OCI-LY3 (cell line): ENCODE data around the gene S1PR5.

Source experiments
- H2AFZ ChIP-seq: fragments of 200-600, 300-600 bp; shearing (Covaris generic); 2 replicates; pipeline ENCODE4 v1.6.0; 2014; ENCODE audit warnings: antibody characterized with exemption, low read depth, low read length
- H3K27ac ChIP-seq: fragments of 200-600, 300-600 bp; sonication (generic); 2 replicates; pipeline ENCODE4 v1.5.1; 2014; ENCODE audit warnings: mild to moderate bottlenecking, low read length, moderate library complexity, mixed read lengths
- H3K27me3 ChIP-seq: fragments of 200-600, 300-600 bp; sonication (generic); 2 replicates; pipeline ENCODE4 v1.6.1; 2014; ENCODE audit warnings: low read depth, low read length, mixed read lengths
- H3K36me3 ChIP-seq: fragments of 200-600, 300-600 bp; sonication (generic); replicated peaks from 2 replicates; pipeline ENCODE3; 2014; ENCODE audit warnings: low read depth, low read length, mixed read lengths
- H3K4me1 ChIP-seq: fragments of 300-600, 200-600 bp; sonication (generic); 2 replicates; pipeline ENCODE4 v1.6.1; 2014; ENCODE audit warnings: low read length, mixed read lengths
- H3K4me2 ChIP-seq: fragments of 200-600, 300-600 bp; sonication (generic); 2 replicates; pipeline ENCODE4 v1.6.1; 2014; ENCODE audit warnings: low read length, mixed read lengths
- H3K4me3 ChIP-seq: fragments of 300-600, 200-600 bp; sonication (generic); 2 replicates; pipeline ENCODE4 v1.5.1; 2014; ENCODE audit warnings: antibody characterized with exemption, mild to moderate bottlenecking, low read length, moderate library complexity
- H3K79me2 ChIP-seq: fragments of 300-600, 200-600 bp; shearing (Covaris generic); 2 replicates; pipeline ENCODE4 v1.6.1; 2014; ENCODE audit warnings: mild to moderate bottlenecking, low read length, mixed read lengths
- H3K9ac ChIP-seq: fragments of 300-600, 200-600 bp; shearing (Covaris generic); 2 replicates; pipeline ENCODE4 v1.6.0; 2014; ENCODE audit warnings: mild to moderate bottlenecking, low read length, moderate library complexity
- H3K9me3 ChIP-seq: fragments of 200-600, 300-600 bp; shearing (Covaris generic); 2 replicates; pipeline ENCODE4 v1.6.1; 2014; ENCODE audit warnings: low read length, mixed read lengths; ENCODE audit not compliant: insufficient read depth
- H4K20me1 ChIP-seq: fragments of 200-600, 300-600 bp; sonication (generic); 2 replicates; pipeline ENCODE4 v1.6.1; 2016; ENCODE audit warnings: low read length, mixed read lengths; ENCODE audit not compliant: insufficient read depth
- EZH2phosphoT487 ChIP-seq: fragments of 200-600 bp; shearing (Covaris generic); IDR thresholded peaks from 2 replicates; pipeline ENCODE4 v1.6.1; 2018; ENCODE audit warnings: antibody characterized with exemption, mixed run types, low read depth
- TF ChIP-seq, protein P1 (sequence below): fragments of 200-600, 300-600 bp; sonication (generic); IDR thresholded peaks from 2 replicates; pipeline ENCODE4 v1.5.1; 2014; ENCODE audit warnings: antibody characterized with exemption, low read length, low read depth

S1PR5 gene

GRCh38 chr19:10550336-10550735, 33.1 kb upstream of the S1PR5 start:
- 0 out of 2 replicates have a peak, but pooled peaks cover 4% of the 10 kb centered on the region for H3K4me1 ChIP-seq
- H4K20me1 ChIP-seq, result no peaks in the 10 kb centered on the region
- no peaks in the 10 kb centered on the region for H3K9me3 ChIP-seq
- no peak overlapping the region for H3K4me3 ChIP-seq
- H3K27me3 ChIP-seq, result no peaks in the 10 kb centered on the region
- no peak overlapping the region for H3K27ac ChIP-seq
- peaks cover 46% of the 10 kb centered on the region for H3K36me3 ChIP-seq
- no peak overlapping the region for H3K4me2 ChIP-seq
- H3K79me2 ChIP-seq, result no peaks in the 10 kb centered on the region
- no peak overlapping the region for H3K9ac ChIP-seq
- TF ChIP-seq, protein P1, sequence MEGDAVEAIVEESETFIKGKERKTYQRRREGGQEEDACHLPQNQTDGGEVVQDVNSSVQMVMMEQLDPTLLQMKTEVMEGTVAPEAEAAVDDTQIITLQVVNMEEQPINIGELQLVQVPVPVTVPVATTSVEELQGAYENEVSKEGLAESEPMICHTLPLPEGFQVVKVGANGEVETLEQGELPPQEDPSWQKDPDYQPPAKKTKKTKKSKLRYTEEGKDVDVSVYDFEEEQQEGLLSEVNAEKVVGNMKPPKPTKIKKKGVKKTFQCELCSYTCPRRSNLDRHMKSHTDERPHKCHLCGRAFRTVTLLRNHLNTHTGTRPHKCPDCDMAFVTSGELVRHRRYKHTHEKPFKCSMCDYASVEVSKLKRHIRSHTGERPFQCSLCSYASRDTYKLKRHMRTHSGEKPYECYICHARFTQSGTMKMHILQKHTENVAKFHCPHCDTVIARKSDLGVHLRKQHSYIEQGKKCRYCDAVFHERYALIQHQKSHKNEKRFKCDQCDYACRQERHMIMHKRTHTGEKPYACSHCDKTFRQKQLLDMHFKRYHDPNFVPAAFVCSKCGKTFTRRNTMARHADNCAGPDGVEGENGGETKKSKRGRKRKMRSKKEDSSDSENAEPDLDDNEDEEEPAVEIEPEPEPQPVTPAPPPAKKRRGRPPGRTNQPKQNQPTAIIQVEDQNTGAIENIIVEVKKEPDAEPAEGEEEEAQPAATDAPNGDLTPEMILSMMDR, result no peak
- TF ChIP-seq EZH2phosphoT487, result no peak
- H2AFZ ChIP-seq, result no peak overlapping the region

DNA sequence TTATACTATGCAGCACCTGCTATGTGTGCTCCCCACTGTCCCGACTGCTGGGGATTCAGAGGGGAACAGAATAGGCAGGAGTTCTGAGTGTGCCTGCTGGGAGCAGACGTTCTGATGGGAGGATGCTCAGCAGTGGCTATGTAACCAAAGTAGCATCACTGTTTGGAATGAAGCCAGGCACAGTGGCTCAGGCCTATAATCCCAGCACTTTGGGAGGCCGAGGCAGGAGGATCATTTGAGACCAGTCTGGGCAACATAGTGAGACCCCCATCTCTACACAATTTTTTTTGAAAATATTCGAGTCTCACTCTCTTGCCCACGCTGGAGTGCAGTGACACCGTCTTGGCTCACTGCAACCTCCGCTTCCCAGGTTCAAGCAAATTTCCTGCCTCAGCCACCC, 32.5 kb upstream of the S1PR5 start:
- Histone ChIP-seq H3K36me3 (peaks cover 40% of the 10 kb centered on the region), H3K27me3 (no peaks in the 10 kb centered on the region), H3K79me2 (peaks cover 4% of the 10 kb centered on the region), H4K20me1 (no peaks in the 10 kb centered on the region), H3K4me1 (peaks cover 6% of the 10 kb centered on the region), H3K4me3 (no peak overlapping the region), H2AFZ (no peak overlapping the region), H3K9me3 (no peaks in the 10 kb centered on the region), H3K27ac (no peak overlapping the region), H3K4me2 (no peak overlapping the region), H3K9ac (no peak overlapping the region)
- TF ChIP-seq EZH2phosphoT487, result no peak
- TF ChIP-seq, protein P1, result no peak

- H4K20me1 ChIP-seq, result no peaks in the 10 kb centered on the region
- H3K4me3 ChIP-seq, result no peak overlapping the region
- no peaks in the 10 kb centered on the region for H3K9me3 ChIP-seq
- H3K27me3 ChIP-seq, result no peaks in the 10 kb centered on the region
- no peak overlapping the region for H3K27ac ChIP-seq
- H3K4me2 ChIP-seq, result no peak overlapping the region
- peaks cover 12% of the 10 kb centered on the region for H3K79me2 ChIP-seq
- H3K36me3 ChIP-seq, result peaks cover 31% of the 10 kb centered on the region
- peaks cover 11% of the 10 kb centered on the region for H3K4me1 ChIP-seq
- H2AFZ ChIP-seq, result no peak overlapping the region
- no peak for TF ChIP-seq EZH2phosphoT487
- TF ChIP-seq, protein P1, result no peak
- no peak overlapping the region for H3K9ac ChIP-seq
Measured at GRCh38 chr19:10548746-10549276, 31.6 kb upstream of the S1PR5 start.

DNA sequence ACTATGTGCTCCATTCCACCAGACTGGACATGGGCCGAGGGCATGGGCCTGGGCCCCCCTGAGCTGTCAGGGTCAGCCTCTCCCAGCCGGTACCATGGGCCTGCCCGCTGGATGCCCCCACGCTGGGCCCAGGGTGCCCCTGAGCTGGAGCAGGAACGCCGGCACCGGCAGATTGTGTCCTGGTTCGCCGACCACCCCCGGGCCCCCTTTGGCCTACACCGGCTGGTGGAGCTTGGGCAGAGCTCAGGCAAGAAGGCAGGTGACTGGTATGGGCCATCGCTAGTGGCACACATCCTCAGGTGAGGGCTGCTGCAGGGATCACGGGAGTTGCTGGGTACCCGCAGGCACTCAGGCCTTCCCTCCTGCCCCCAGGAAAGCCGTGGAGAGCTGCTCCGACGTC, 29.6 kb upstream of the S1PR5 start:
- peaks cover 12% of the 10 kb centered on the region for H3K79me2 ChIP-seq
- H3K36me3 ChIP-seq, result peaks cover 12% of the 10 kb centered on the region
- TF ChIP-seq, protein P1, result no peak
- TF ChIP-seq EZH2phosphoT487, result no peak
- peaks cover 11% of the 10 kb centered on the region for H3K4me1 ChIP-seq
- no peaks in the 10 kb centered on the region for H3K9me3 ChIP-seq
- H3K27me3 ChIP-seq, result no peaks in the 10 kb centered on the region
- H2AFZ ChIP-seq, result no peak overlapping the region
- H3K4me2 ChIP-seq, result no peak overlapping the region
- no peaks in the 10 kb centered on the region for H4K20me1 ChIP-seq
- no peak overlapping the region for H3K4me3 ChIP-seq
- H3K27ac ChIP-seq, result no peak overlapping the region
- H3K9ac ChIP-seq, result no peak overlapping the region
